HG03280 (cell line): Measurements from ENCODE around the gene SUSD4.

Experiments
- ATAC-seq: cut with Tn5 transposase; IDR thresholded peaks from one replicate; pipeline ENCODE4 v1.9.1; 2021; ENCODE audit warnings: mild to moderate bottlenecking, moderate library complexity; ENCODE audit not compliant: unreplicated experiment

SUSD4 gene

GRCh38 chr1:223331301-223331700, 32.7 kb downstream of the SUSD4 start:
- ATAC-seq: no peak

GRCh38 chr1:223330466-223330865, 33.5 kb downstream of the SUSD4 start:
- ATAC-seq: no peak

- ATAC-seq: no peak
These were observed 34.1 kb downstream of the SUSD4 start for GRCh38 chr1:223329664-223330415.

GRCh38 chr1:223329252-223329651, 34.7 kb downstream of the SUSD4 start:
- no peak for ATAC-seq

GRCh38 chr1:223328566-223328965, 35.4 kb downstream of the SUSD4 start:
- no peak for ATAC-seq

- no peak for ATAC-seq
These were observed 37.2 kb downstream of the SUSD4 start for GRCh38 chr1:223326776-223327175.

GRCh38 chr1:223323491-223324484, 40.2 kb downstream of the SUSD4 start:
- ATAC-seq: no peak

- ATAC-seq: no peak
These were observed 41.1 kb downstream of the SUSD4 start for GRCh38 chr1:223322868-223323267.

GRCh38 chr1:223320959-223321358, 43.0 kb downstream of the SUSD4 start:
- ATAC-seq: no peak

GRCh38 chr1:223319905-223320580, 43.9 kb downstream of the SUSD4 start:
- ATAC-seq: no peak

- no peak for ATAC-seq
These were observed 44.6 kb downstream of the SUSD4 start for GRCh38 chr1:223319398-223319797.

- ATAC-seq: no peak
These were observed 47.9 kb downstream of the SUSD4 start for GRCh38 chr1:223316082-223316481.

GRCh38 chr1:223315665-223316064, 48.3 kb downstream of the SUSD4 start:
- no peak for ATAC-seq

GRCh38 chr1:223313415-223313754, 50.6 kb downstream of the SUSD4 start:
- no peak for ATAC-seq

- no peak for ATAC-seq
These were observed 51.1 kb downstream of the SUSD4 start for GRCh38 chr1:223312705-223313414.

GRCh38 chr1:223312273-223312672, 51.7 kb downstream of the SUSD4 start:
- ATAC-seq: no peak

- no peak for ATAC-seq
These were observed 52.1 kb downstream of the SUSD4 start for GRCh38 chr1:223311826-223312225.

GRCh38 chr1:223308136-223308535, 55.8 kb downstream of the SUSD4 start:
- no peak for ATAC-seq

GRCh38 chr1:223307544-223307943, 56.4 kb downstream of the SUSD4 start:
- no peak for ATAC-seq

- no peak for ATAC-seq
These were observed 59.0 kb downstream of the SUSD4 start for GRCh38 chr1:223304931-223305330.

- no peak for ATAC-seq
These were observed 62.6 kb downstream of the SUSD4 start for GRCh38 chr1:223301371-223301770.
